GM11168 (cell line): ENCODE measurements around the gene LOXL1.

Experiments
- in situ Hi-C: fragments of 300-500 bp; cut with MboI; formaldehyde crosslinking; loops from one replicate; pipeline ENCODE4 v1.12.0; 2022; ENCODE audit warnings: low sequenced_read_pairs; ENCODE audit not compliant: unreplicated experiment

The LOXL1 gene

DNA sequence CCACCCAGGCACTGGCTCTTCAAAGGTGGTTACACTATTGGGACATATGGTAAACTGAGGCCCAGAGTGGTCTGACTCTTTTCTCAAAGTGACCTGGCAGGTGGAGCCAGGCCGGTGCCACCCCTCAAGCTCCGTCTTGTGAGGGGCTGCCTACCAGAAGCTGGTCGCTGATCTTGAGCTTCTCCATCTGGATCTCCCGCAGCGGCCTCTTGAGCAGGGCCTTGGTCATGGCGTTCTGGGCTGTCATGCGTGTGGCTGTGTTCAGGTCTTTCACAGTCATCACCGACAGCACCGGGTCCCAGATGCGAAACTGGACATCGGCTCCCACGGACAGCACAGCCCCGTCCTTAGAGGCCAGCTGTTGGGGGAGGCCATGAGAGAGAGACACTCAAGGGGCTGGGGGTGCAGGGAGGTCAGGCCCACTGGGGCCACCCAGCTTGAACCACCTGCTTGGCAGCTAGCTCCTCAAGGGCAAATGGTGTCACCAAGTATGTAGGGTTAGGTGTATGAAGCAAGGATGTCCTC is 62.2 kb downstream of the LOXL1 start:
- in situ Hi-C loops, result no loop called here

DNA sequence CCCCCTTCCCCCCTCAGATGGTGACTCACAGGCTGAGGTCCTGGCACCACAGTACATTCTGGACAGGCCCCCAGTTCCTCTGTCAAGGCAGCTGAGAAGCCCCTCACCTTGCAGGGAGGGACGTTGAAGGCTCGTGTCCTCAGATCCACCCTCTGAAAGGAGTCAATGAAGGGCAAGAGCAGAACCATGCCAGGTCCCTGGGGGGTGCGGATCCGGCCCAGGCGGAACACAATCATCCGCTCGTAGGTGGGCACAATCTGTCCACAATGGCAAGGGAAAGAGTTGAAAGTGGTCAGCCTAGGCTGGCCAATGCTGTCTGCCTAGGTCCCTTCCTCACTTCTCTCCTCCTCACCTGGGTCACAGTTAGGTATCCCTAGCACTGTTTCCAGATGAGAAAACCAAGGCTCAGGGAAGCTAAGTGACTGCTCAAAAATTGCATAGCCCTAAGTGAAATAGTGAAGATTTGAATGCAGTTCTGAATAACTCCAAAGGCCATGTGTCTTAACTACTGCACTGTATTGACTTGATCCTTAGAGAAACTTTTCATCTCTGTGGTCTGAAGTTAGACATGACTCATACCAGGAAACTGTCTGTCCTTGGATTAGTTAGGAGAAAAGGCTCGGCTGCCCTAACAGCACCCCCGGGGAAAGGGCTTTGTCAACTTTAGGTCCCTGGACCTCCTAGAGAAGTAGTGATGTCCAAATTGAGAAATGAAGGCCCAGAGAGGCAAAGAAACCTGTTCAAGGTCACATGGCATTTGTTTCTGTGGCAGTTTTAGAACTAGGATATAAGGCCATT is 62.9 kb downstream of the LOXL1 start:
- in situ Hi-C loops, result no loop called here

DNA sequence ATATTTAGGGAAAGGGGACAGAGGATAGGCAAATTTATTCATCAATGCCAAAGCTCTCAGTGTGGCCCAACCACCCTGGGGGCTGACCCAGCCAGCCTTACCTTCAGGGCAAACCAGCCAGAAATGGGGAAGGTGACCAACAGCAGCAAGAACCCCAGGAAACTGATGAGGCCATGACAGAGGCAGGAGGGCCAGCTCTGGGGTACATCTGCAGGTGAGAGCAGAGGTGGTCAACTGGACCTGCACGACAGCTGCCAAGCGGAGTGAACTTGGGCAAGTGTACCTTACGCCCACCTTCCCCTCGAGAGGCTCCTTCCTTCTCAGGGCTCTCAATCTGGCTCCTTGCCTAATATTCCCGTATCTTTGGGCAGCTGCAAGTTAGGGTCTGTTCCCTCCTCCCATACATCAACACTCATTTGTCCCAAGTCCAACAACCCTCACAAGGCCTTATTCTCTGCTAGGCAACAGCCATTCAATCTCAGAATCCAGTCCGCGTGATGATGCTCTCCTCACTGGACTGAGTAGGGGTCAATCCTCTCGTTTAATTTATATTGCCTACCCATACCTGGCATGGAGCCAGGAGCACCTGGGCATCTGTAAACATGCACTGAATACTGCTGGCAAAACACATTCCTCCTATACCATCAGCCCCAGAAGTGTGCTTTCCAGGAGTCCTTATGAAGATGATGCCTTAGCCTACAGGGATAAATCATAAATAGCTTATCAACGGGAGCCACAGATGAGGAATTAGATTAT is 64.2 kb downstream of the LOXL1 start:
- in situ Hi-C loops, result no loop called here

DNA sequence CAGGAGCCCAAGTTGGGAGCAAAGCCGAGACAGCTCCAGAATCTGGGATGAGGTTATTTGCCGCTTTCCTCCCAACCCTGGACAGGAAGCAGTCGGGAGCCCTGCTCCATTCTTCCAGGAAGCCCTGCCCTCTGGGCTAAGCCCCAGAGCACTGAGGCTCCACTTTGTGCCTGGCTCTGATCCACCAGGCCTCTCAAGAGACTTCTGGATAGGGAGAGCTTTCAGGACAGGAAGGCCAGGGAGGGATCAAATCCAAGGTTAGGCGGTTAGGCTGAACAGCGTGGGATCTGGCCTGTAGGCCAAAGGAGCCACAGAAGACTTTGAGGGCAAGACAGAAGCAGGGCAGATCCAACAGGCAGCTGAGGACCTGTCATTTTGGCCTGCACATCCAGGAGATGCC is 65.0 kb downstream of the LOXL1 start:
- in situ Hi-C loops, result no loop called here

DNA sequence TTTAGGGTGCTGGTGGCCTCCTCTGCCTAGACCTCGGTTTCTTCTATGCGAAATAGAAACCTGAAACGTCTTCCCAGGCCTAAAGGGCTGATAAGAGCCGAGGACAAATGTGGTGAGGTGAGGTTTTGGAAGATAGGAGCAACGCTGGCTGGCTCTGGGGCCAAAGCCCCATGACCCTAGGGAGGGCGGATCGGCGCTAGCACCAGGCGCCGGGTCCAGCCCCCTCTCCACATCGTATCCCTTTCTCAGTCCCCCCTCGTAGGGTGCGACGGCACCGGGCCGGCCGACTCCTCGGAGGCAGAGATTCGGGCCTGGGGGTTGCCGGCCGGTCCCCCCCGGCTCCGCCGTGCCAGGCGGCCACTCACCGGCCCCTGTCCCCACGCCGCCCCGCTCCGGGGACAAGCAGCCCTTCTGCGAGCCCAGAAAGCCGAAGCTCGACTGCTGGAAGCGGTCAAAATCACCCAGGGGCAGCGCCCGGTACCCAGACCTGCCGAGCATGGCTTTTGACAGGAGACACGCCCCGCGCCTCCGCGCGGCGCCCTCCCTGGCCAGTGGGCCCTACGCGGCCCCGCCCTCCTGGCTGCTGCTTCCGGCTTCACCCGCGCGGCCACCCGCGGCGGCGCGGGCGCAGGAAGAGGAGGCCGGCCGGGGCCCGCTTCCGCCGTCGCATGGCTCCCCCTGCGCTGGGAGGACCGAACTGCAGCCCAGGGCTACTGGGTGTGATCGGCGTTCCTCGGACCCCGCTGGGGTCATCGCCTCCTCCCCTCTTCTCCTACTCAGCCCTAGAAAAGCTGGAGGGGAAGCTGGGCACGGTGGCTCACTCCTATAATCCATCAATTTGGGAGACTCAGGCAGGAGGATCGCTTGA is 65.7 kb downstream of the LOXL1 start, which contains the start of gene STOML1:
Gene STOML1, minus strand, starts transcription at position 570 of the 868 bp plus-strand sequence. Its CDS starts 72 bp downstream, at position 498.
- in situ Hi-C loops, result no loop called here

DNA sequence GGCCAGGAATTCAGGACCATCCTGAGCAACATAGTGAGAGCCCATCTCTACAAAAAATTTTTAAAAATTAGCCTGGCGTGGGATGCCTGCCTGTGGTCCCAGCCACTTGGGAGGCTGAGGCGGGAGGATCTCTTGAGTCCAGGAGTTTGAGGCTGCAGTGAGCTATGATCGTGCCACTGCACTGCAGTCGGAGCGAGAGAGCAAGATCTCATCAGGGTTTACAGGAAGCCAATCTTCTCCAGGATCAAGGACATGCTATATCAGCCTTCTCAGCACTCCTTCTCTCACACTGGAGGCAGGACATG is 66.3 kb downstream of the LOXL1 start:
- in situ Hi-C loops, result no loop called here

DNA sequence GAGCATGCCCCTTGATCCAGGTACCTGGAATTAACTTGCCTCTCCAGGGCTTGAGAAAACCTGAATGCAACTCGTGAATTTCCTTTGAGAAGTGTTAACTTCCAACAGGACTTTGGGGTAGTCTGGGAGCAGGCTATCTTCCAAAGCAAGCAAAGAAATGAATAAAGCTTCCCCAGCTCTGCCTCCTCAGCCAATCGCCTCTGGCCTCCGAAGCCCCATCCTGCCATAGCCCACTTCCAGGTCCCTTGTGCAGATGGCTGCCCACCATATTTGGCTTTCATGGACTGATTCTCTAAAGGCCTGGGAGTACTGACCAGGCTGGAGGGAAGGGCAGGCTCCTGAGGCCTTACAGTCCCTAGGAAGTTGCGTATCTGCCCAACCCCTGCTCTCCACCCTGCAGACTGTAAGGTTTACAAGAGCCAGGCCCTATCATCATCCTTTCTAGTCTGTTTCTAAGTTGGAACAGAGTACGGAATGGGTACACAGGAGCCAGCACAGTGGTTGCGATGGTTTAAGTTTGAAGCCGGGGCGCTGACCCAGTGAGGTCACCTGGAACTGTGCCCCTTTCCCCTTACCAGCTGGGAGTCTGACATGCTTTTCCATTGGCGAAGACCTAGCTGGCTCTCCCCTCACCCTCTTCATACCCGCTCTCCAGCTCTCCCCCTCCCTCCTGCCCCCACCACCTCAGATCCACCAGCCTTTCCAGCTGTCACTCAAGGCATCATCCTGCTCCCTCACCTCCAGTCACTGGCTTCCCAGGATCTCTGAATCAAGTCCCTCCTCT is 67.1 kb downstream of the LOXL1 start:
- in situ Hi-C loops, result no loop called here

DNA sequence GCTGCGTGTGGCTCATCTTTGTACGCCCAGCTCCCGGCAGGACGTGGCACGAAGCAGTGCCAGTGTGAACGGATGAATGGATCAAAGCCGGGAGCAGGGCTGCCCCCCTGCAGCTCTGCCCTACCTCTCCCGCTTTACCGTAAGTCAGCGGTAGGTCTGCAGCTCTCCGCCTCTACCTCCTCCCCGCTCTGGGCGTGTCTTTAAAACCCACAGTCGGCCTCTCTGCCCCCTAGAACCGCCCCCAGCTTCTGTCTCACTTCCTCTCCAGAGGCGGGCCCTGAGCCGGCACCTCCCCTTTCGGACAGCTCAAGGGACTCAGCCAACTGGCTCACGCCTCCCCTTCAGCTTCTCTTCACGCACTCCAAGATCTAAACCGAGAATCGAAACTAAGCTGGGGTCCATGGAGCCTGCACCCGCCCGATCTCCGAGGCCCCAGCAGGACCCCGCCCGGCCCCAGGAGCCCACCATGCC is 68.2 kb downstream of the LOXL1 start, which contains the start of gene PML:
Gene PML, plus strand, starts transcription at position 304 of the 471 bp plus-strand sequence. Its CDS starts 97 bp downstream, at position 401.
- in situ Hi-C loops, result no loop called here

DNA sequence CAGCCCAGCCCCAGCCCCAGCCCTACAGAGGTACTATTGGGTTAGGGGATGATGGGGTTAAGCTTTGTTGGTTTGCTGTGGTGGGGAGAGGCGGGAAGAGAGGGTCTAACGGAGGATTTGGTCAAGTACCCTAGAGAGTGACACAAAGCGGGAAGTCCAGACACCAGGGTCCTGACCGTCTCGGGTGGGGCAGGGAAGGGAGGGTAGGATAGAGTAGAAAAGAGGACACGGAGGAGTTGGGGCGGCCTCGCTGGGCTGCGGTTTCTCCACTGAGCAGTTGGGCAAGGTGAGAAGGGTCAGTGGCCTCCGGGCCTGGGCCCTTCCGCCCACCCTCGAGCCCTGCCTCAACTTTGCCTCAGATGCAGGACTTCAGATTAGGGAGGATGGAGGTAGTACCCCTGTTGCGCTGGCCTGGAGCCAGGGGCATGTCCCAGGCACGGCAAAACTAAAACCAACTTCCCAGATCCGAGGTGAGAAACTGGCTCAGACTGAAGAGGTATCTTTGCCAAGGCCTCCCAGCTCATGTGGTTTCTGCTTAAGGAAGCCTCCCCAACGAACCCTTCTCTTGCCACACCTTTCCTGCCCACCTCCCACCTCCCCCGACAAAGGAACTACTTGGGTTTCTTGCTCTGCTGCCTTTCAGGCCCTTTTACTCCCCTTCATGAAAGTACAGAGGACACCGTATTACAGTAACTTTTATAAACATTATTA is 68.8 kb downstream of the LOXL1 start:
- in situ Hi-C loops, result no loop called here

DNA sequence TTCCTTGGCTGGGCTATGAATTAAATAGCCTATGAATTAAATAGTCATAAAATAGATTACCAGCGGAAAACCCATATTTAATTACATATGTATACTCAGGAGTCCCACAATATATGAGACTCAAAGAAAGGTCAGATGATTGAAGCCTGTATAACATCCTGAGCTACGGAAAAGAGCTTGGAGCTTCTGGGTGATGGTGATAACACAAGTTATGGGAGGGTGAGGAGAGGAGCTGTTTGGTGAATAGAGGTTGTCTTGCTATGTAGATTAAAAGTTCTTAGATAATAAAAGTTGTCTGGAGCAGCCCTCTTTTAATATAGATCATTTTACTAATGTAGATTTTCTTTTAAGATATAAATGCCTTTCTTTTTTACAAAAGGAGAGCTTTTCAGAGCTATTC is 70.0 kb downstream of the LOXL1 start:
- in situ Hi-C loops, result no loop called here

DNA sequence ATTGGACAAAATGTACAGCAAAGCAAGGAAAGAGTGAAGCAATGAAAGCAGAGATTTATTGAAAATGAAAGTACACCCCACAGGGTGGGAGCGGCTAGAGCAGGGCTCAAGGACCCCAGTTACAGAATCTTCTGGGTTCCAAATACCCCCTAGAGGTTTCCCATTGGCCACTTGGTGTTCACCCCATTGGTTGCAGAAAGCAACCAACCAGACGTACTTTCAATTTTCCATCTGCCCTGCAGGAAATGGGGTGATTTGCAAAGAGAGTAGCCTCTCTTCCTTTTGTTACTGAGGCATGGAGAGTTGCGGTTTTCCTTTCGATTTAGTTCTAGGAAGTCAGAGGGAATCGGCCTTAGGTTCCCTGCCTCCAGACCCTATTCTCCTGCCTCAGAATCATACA is 70.7 kb downstream of the LOXL1 start:
- in situ Hi-C loops, result no loop called here

DNA sequence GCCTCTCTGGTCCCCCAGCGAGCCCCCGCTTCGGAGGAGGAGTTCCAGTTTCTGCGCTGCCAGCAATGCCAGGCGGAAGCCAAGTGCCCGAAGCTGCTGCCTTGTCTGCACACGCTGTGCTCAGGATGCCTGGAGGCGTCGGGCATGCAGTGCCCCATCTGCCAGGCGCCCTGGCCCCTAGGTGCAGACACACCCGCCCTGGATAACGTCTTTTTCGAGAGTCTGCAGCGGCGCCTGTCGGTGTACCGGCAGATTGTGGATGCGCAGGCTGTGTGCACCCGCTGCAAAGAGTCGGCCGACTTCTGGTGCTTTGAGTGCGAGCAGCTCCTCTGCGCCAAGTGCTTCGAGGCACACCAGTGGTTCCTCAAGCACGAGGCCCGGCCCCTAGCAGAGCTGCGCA is 71.7 kb downstream of the LOXL1 start:
- in situ Hi-C loops, result no loop called here
